Gastrocnemius medialis (tissue), 4 donors: ENCODE data around the gene ANKRD24.

Source experiments
- POLR2A ChIP-seq, 2 donors: fragments of 450-650 bp; IDR thresholded peaks; one replicate each; pipeline ENCODE4 v1.6.1; 2017; ENCODE audit warnings: antibody characterized with exemption in 2 of 2, mild to moderate bottlenecking in 2 of 2, moderate library complexity in 2 of 2
- TF ChIP-seq, protein P1 (sequence below), 5 experiments: fragments of 450-650 bp in 3 of 5; fragments of 200-600 bp in 2 of 5; sonication (generic) in 2 of 5; IDR thresholded peaks in 4 of 5; conservative IDR thresholded peaks in 1 of 5; 1 replicate in 4 of 5; 2 replicates in 1 of 5; pipeline ENCODE4 v1.5.1; 2016 to 2019; ENCODE audit warnings: antibody characterized with exemption in 5 of 5, mild to moderate bottlenecking in 3 of 5, moderate library complexity in 3 of 5

DNA sequence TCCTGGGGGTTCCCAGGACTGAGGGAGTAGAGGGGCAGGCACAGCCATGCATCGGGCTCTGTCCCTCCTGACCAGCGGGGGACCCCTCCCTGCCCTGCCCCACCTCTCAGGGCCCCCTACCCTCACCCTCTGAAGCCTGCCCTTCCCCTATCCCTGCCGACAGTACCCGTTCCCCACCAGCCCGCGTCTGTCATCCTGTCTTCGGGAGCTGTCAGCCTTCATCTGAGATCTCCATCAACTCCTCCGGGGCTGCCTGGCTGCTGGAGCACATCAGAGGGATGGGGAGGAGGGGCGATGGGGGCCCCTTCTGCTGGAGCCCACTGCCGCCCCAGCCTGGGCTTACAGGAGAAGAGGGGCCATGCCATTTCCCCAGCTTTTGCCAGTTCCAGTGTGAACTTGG is 90.4 kb downstream of the ANKRD24 start:
- TF ChIP-seq, protein P1, sequence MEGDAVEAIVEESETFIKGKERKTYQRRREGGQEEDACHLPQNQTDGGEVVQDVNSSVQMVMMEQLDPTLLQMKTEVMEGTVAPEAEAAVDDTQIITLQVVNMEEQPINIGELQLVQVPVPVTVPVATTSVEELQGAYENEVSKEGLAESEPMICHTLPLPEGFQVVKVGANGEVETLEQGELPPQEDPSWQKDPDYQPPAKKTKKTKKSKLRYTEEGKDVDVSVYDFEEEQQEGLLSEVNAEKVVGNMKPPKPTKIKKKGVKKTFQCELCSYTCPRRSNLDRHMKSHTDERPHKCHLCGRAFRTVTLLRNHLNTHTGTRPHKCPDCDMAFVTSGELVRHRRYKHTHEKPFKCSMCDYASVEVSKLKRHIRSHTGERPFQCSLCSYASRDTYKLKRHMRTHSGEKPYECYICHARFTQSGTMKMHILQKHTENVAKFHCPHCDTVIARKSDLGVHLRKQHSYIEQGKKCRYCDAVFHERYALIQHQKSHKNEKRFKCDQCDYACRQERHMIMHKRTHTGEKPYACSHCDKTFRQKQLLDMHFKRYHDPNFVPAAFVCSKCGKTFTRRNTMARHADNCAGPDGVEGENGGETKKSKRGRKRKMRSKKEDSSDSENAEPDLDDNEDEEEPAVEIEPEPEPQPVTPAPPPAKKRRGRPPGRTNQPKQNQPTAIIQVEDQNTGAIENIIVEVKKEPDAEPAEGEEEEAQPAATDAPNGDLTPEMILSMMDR (IDR thresholded peaks at IDR 0.05 in 4 of 5, conservative IDR thresholded peaks at IDR 0.05 in 1 of 5) = no peak
- no peak for TF ChIP-seq POLR2A (IDR thresholded peaks at IDR 0.05)
